ENCODE data around the gene CHRNB2.
"Not testable (repeated sequence)": the region's sequence is repeated elsewhere in the genome, so short reads cannot be mapped to it uniquely, and the experiment has no call there.

CHRNB2 gene, protein sequence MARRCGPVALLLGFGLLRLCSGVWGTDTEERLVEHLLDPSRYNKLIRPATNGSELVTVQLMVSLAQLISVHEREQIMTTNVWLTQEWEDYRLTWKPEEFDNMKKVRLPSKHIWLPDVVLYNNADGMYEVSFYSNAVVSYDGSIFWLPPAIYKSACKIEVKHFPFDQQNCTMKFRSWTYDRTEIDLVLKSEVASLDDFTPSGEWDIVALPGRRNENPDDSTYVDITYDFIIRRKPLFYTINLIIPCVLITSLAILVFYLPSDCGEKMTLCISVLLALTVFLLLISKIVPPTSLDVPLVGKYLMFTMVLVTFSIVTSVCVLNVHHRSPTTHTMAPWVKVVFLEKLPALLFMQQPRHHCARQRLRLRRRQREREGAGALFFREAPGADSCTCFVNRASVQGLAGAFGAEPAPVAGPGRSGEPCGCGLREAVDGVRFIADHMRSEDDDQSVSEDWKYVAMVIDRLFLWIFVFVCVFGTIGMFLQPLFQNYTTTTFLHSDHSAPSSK

DNA sequence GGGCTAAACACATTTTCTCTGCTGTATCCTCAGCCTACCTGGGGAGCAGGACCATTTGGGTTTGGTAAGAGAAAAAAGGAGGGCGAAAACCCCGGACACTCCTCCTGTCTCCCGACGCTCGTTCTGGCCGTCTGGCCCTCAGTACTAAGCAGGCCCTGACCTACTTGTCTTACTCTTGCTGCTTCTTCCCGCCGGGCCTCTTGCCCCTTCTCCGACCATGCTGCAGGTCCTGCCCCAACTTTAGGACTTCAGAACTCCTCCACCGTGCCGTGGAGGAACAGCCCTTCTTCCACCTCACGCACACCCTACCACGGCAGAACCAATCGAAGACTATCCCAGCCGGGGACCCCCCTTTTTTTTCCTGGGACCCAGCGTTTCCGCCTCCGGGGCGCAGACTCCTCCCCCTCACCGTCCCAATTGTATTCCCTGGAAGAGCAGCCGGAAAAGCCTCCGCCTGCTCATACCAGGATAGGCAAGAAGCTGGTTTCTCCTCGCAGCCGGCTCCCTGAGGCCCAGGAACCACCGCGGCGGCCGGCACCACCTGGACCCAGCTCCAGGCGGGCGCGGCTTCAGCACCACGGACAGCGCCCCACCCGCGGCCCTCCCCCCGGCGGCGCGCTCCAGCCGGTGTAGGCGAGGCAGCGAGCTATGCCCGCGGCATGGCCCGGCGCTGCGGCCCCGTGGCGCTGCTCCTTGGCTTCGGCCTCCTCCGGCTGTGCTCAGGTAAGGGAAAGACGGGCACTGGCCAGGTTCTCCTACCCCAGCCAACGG is at the start of gene CHRNB2:
Gene CHRNB2 (plus strand): TSS at position 393 of the 771 bp plus-strand sequence. CDS start 267 bp downstream, at position 660.
- peak; percentile 50 for DNase-seq

DNA sequence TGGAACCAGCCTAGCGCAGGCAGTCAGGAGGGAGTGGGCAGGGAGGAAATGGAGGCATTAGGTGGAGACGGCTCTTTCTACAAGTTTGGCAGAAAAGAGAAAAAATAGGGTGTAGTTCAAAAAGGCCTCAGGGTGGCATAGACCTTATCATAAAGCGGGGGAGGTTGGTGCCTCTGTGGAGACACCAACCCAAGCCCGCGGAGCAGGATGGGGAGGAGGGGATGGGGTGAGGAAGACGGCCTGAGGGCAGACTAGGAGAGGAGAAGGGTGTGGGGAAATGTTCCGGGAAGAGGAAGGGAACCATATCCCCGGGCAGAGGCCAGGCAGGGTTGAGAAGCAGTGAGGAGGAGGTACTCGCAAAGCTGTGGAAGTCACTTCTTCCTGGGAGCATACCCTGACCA is 48.0 kb upstream of the CHRNB2 start:
- DNase-seq = no peak

DNA sequence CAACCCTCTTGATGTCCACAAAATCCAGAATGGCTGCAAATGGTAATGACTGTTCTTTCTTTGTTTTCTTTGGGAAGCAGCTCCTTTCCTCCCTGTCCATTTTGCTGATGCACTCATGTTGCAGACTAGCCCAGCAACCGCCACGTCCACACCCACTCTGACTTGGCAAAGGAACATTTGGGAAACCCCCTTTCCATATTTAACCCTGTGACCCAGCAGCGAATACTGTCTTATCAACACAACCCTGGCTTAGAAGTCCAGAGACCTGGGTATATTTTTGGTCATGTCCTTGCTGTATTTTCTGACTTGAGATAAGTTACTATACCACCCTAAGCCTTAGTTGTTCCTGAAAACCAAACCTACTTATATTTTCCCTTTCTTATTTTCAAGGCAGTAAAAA is 47.2 kb upstream of the CHRNB2 start:
- no peak for DNase-seq

DNA sequence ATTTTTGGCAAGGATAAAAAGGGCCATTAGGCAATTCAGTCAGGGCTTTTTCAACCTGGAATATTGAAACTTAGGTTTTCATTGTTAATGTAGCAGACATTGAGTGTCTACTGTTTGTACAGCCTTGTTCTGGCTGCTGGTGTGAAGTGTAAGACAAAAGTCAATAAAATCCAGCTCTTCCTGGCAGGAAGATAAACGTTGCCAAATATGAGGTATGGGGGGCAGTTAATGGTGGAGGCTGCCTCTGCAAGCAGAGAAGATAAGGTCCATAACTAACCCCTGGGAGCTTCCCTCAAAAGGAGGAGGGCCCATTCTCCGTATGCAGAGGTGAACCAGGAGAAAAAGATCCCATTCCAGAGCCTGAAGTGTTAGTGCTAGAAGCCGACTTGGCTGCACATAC is 45.9 kb upstream of the CHRNB2 start:
- no peak for DNase-seq

DNA sequence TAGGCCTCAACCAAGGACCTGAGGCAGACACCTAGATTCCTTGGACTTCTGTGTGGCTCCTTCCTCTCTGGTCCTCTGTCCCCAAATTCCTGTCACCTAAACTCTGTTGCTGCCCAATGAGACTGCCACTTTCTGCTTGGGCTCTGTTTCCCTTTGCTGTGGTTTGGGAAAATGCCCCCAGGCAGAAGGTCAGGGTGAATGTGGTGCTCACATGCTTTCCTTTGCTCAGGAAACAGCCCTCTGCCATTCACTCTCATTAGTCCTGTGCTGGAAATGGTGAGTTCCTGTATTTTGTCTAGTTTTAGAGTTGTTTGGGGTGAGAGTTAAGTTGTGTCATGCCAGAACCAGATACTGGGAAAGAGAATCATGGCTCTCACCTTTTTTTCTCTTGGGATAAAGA is 42.7 kb upstream of the CHRNB2 start:
- no peak for DNase-seq

DNA sequence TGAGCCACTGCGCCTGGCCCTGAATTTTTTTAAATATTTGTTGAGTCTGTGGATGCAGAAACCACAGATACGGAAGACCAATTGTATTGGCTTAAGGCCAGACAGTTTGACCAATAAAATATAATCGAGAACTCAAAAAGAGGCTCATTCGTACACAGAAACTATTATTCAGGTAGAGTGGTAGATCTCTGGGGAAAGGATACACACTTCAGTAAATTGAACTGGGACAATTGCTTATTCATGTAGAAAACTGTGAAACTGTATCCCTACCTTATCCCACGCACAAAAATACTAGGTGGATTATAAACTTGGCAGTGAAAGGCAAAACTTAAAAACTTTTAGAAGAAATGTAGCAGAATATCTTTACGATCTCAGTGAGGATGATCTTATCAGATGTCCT is 40.4 kb upstream of the CHRNB2 start:
- DNase-seq = no peak

DNA sequence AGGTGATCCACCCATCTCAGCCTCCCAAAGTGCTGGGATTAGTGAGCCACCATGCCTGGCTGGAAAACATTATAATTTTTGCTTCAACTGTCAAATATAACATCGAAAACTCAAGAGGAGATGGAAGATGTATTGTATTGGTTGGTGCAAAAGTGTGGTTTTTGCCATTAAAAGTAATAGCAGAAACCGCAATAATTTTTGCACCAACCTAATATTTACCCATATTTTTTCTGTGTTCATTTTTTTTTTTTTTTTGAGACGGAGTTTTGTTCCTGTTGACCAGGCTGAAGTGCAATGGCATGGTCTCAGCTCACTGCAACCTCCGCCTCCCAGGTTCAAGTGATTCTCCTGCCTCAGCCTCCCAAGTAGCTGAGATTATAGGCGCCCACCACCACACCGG is 38.3 kb upstream of the CHRNB2 start:
- DNase-seq = no peak

DNA sequence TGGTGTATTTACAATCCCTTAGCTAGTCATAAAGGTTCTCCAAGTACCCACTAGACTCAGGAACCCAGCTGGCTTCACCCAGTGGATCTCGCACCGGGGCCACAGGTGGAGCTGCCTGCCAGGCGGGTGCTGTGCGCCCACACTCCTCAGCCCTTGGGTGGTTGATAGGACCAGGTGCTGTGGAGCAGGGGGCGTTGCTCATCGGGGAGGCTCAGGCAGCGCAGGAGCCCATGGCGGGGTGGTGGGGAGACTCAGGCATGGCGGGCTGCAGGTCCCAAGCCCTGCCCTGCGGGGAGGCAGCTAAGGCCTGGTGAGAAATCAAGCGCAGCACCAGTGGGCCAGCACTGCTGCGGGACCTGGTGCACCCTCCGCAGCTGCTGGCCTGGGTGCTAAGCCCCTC is 35.6 kb upstream of the CHRNB2 start:
- DNase-seq = not testable (repeated sequence)

DNA sequence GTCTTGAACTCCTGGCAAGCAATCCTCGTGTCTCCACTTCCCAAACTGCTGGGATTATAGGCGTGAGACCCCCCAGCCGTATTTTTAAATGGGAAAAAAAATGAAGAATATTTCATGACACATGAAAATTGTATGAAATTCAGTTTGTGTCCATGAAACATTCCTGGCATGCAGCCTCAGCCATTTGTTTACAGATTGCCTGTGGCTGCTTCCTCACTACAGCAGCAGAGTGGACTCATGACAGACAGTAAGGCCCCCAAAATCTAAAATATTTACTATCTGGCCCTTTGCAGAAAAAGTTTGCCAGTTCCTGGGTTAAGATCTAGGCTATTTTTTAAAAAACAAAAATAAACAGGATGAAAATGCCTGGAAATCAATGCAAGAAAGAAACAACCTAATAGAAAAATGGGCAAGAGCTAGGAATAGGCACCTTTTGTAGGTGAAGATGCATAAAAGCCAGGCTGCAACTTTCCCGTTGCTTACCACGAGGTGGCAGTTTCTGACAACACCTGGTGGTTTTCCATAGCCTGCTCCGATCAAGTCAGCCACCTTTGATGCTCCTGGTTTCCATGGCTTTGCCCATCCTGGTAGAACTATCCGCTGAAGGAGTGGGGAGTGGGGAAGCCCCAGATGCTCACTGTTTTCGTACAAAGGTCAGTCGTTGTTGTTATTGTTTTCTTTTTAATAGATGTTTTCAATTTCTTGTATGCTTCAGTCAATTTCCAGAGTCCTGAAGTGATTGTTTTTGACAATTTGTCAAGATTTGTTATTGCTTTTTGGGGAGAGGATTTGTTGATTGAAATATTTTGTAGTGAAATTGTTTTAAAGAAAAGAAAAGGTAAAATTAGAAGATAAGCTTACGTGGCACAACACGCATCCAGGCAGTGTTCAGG is 33.4 kb upstream of the CHRNB2 start:
- no peak for DNase-seq

DNA sequence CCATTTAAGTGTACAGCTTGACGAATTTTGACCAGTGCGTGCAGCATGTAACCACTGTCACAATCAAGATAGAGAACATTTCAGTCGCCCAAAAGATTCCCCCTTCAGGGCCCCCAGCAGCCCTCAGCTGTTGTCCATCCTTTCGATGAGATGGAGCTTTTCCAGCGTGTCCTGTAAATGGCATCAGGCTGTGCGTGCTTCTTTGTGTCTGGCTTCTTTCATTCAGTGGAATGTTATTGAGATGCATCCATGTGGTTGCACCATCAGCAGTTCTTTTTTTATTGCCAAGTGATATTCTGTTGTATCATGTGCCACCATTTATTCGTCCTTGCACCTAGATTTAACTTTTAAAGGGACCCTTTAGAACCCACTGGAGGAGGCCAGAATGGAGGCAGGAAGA is 31.0 kb upstream of the CHRNB2 start:
- no peak for DNase-seq

DNA sequence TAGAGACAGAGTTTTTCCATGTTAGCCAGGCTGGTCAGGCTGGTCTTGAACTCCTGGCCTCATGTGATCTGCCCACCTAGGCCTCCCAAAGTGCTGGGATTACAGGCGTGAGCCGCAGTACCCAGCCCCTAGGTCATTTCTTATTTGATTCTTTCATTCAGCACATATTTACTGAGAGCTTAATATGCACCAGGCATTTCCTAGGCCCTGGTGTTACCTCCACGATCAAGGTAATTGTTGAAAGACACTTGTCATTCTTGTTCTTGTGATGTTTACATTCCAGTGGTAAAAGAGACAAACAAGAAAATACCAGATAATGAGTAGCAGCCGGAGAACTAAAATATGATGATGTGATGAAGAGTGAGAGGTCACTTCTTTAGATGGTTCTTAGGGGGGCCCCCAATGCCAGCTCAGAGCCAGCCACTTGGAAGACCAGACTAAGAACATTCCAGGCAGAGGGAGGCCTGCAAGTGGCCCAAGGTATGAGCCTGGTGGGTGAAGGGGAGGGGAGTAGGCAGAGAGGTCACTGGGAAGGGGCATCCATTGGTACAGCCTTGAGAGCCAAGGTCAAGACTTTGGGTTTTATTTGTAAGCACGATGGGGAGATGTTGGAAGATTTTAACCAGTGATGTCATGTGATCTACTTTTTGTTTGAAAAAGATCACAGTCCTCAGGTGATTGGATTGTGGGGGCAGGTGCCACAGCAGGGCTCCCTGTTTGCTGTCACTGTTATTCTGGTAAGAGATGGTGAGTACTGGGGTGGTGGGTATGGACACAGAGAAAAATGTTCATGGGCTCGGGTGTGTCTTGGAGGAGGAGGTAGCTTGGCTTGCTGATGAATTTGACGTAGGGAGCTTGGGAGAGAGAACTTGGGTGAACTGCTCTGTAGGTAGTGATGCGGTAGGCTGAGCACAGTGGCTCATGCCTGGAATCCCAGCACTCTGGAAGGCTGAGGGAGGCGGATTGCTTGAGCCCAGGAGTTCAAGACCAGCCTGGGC is 27.8 kb upstream of the CHRNB2 start:
- no peak for DNase-seq

DNA sequence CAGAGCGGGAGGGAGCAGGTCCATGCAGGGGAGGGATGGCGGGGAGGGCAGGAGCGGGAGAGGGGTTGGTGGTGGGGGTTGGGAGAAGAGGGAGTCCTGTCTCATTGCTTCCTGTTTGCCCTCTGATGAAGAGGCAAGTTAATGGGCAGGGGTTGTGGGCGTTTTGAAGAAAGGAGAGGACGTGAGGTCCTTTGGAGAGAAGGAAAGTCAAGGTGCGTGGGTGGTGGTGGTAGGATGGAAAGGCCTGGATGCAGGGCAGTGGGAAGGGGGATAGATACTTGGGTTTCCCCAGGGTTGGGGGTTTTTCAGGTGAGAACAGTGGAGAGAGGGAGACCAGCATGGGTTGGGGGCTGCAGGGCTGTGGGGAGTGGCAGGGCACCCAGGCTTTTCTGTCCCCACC is 26.3 kb upstream of the CHRNB2 start:
- no peak for DNase-seq

DNA sequence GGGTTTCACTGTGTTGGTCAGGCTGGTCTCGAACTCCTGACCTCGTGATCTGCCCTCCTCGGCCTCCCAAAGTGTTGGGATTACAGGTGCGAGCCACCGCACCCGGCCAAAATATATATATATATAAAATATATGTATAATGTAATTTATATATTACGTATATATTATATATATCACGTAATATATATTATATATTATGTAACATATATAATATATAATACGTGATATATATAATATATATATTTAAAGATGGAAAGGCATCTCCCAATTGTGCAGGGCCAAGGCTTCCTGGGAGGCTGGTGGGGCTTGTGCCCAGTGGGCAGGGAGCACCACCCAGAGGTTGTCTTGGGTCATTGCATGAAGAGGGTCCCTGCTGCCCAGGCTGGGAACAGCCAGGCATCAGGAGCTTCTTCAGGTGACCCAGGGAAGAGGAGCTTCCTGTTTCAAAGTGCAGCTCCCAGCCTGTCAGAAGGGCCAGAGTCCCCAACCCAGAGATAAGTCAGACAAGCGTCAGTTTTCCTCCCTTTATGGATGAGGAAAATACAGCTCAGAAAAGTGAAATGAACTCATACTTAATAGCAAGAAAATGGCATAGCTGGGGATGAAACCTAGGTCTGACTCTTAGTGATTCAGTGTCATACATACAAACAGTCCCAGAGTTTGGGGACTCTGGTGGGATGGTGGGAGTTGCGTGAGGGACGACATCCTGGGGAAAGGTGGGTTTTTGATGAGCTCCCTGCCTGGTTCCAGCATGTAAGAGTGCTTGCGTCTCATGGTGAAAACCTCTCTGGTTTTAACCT is 21.1 kb upstream of the CHRNB2 start:
- DNase-seq = no peak

DNA sequence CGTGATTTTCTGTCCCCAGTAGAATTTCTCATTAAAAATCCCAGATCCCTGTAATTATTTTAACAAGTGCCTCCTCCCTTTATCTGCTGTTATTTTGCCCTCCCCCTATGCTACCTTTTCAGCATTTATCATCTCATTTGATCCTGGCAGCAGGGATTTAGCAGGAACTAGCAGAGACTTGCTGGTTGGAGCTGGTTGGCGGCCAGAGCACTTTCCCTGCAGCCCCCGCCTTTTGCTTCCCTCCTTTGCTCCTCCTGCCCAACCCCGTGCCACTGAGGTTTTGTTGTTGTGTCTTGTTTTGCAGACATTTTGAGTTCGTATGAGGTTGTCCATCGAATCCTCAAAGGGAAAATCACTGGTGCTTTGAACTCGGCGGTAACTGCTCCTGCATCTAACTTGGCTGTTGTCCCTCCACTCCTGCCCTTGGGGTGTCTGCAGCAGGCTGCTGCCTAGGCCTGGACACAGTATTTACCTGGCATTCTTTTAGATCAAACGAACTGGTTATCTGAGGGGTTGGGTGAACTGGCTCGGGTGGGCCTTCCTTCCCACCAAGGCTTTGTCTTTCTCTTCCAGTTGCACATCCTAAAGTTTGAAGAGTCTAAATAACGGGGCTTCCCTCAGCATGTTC is 20.4 kb upstream of the CHRNB2 start:
- DNase-seq = no peak

DNA sequence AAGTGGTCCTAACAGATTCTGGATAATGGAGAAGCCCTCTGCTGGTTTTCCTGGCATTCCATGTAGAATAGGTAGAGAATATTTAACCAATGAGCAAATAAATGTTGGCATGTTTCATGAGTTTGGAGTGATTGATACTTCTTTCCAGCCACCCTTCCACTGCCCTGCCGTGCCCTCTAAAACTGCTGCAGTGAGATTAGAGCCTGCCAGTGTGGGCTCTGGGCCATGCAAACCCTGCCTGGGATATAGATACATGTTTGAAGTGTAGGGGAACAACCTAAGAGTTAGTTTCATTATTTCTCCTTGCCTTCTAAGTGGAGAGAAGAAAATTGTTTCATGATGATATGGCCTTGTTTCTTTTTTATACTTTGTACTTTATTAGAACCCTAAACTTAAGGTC is 19.6 kb upstream of the CHRNB2 start:
- no peak for DNase-seq

DNA sequence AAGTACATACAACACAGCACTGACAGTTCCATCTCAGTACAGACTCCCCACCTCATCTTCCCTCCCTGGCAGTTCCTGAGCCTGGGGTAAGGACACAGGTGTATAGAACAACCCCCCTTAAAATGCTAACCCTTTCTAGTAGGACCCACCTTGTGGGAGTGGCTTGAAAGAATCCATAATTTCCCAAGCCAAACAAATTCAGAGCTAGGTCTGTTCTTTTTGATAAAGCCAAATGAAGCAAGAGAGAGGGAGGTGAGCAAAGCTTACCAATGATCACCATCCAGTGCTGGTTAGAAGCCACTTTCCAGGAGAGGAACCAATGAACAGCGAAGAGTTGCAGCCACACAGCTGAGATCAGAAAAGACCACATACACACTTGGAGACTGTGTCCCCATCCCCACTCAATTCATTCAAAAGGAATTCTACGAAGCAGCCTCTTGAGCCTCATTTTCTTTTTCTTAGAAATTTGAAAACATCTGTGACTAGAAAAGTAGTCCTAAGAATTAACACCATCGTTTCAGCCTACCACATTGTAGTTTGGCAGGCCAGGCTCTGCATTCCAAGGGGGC is 18.3 kb upstream of the CHRNB2 start:
- no peak for DNase-seq

DNA sequence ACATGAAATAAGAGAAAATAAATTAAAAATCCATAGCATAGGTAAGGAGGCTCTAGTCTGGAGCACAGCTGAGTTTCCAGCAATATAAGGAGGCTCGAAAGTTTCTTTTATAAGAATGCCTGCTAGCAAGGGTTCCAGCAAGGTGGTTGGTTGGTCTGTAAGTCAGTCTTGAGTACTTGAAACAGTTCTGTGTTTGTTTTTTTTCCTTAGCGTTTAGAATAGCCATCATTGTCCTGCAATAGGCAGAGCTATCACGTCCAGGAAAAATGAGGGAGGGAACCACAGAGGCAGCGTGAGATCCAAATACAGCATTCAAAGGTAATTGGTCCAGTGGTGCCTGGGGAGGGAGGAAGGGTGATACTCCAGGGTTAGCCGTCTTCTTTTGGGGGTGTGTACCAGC is 17.5 kb upstream of the CHRNB2 start:
- no peak for DNase-seq

DNA sequence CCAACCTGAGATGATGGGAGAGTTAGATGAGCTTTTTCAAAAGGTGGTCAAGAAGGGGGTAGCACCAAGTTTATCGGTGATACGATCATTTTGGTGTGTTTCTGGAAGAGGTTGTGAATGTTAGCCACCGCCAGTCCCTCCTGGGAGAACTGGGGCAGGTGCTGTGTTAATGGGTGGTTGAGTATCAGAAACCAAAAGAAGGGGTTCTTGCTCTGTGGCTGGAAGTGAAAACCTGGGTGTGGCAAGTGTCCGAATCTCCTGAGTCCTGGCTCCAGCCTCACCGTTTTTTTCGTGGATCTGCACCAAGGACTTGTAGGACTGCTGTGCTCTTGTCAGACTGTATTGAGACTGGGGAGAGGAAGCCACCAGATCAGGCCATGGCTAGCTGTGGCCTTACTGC is 16.9 kb upstream of the CHRNB2 start:
- no peak for DNase-seq

DNA sequence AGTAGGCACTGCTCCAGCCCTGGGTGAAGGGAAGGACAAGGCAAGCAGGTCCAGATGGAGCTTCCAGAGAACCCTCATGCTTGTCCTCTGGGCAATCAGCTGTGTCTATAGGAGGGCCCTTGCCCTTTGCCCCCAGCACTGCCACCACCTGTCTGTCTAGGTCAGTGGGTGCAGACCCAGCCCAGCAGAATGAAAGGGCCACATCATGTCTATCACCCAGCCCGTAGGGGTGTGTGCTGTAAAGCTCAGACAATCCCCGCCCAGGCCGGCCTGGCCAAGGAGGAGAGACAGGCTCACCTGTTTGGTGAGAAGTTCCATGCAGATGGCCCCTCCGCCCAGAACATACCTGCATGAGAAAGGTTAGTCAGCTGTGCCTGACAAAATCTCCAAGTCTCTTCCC is 16.1 kb upstream of the CHRNB2 start:
- DNase-seq = no peak

DNA sequence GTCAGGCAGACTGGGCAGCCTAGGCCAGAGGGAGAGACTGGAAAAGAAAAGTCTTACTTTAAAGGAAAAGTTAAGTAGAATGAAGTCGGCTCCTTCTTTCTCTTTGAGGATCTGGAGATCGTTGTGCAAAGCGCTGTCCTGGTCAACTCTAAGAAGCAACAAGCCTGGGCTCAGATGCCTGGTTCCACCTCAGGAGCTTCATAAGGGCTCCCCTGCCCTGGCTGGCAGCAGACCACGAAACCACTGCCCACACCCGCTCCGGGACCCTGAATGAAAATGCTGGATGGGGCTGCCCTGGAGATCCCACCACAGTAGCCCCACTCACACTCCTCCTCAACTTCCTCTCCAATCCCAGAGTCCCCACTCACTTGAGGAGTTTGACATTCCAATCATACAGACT is 15.5 kb upstream of the CHRNB2 start:
- no peak for DNase-seq

Data from T1000 (cell line).